Smooth muscle cell of the brain vasculature (primary cell): ENCODE results near the gene CMIP.

Source experiments
- DNase-seq: peaks from one replicate; pipeline ENCODE4 v3.0.0-alpha.2; 2012; ENCODE audit warnings: low read depth, low spot score

The CMIP gene

GRCh38 chr16:81586977-81587625 is 142.5 kb downstream of the CMIP start:
- DNase-seq = no peak

- no peak for DNase-seq
These were observed 143.1 kb downstream of the CMIP start for GRCh38 chr16:81587626-81588160.

- DNase-seq = no peak
These were observed 143.9 kb downstream of the CMIP start for GRCh38 chr16:81588326-81589081.

GRCh38 chr16:81589975-81590650 is 145.5 kb downstream of the CMIP start:
- no peak for DNase-seq

- DNase-seq = no peak
These were observed 146.3 kb downstream of the CMIP start for GRCh38 chr16:81590714-81591544.

GRCh38 chr16:81591545-81591870 is 146.9 kb downstream of the CMIP start:
- no peak for DNase-seq

- DNase-seq = no peak
These were observed 147.8 kb downstream of the CMIP start for GRCh38 chr16:81592353-81592866.

- DNase-seq = no peak
These were observed 148.9 kb downstream of the CMIP start for GRCh38 chr16:81593481-81593880.

- no peak for DNase-seq
These were observed 151.2 kb downstream of the CMIP start for GRCh38 chr16:81595629-81596292.

- DNase-seq = no peak
These were observed 152.6 kb downstream of the CMIP start for GRCh38 chr16:81597079-81597658.

GRCh38 chr16:81598083-81598482 is 153.5 kb downstream of the CMIP start:
- DNase-seq = no peak

- DNase-seq = no peak
These were observed 154.6 kb downstream of the CMIP start for GRCh38 chr16:81599034-81599744.

GRCh38 chr16:81600275-81600674 is 155.7 kb downstream of the CMIP start:
- DNase-seq = no peak

- no peak for DNase-seq
These were observed 156.4 kb downstream of the CMIP start for GRCh38 chr16:81601008-81601428.

- DNase-seq = no peak
These were observed 157.1 kb downstream of the CMIP start for GRCh38 chr16:81601601-81602255.

- DNase-seq = no peak
These were observed 157.7 kb downstream of the CMIP start for GRCh38 chr16:81602256-81602776.

GRCh38 chr16:81602792-81603191 is 158.2 kb downstream of the CMIP start:
- no peak for DNase-seq

GRCh38 chr16:81604960-81605383 is 160.4 kb downstream of the CMIP start:
- no peak for DNase-seq

GRCh38 chr16:81606039-81606438 is 161.4 kb downstream of the CMIP start:
- DNase-seq = no peak
